HepG2 (cell line): ENCODE data around the gene BTAF1. TPM values are rescaled to one million over a fixed set of nuclear protein-coding genes. Genes with fewer than 3 reads are reported as not detected.

Experiments used
- ATAC-seq: fragments of 200-7000 bp; cut with Tn5 transposase; 3 replicates; pipeline ENCODE4 v1.9.1; 2020; ENCODE audit warnings: mild to moderate bottlenecking, moderate library complexity
- BruUV-seq: library from RNA; stranded (reverse); fragments of 400-500 nt; replicated peaks from 2 replicates; lab custom pipeline; 2021; lab: Mats Ljungman, UMichigan
- CTCF ChIA-PET: fragments of 300-600 bp; formaldehyde crosslinking; extraction: SDS; loops from one replicate; lab custom pipeline; 2021; ENCODE audit warnings: low total read pairs, inconsistent platforms, low intra/inter-chr PET ratio; lab: Yijun Ruan, JAX
- POLR2A ChIA-PET: fragments of 350-600 bp; sonication (Branson Sonifier 250); formaldehyde crosslinking; loops from one replicate; lab custom pipeline; 2020; ENCODE audit warnings: antibody characterized with exemption, inconsistent platforms; lab: Yijun Ruan, JAX
- DNase-seq: peaks from one replicate; pipeline ENCODE4 v3.0.0-alpha.2; 2015; ENCODE audit warnings: low spot score
- FAIRE-seq: peaks from 3 replicates; lab custom pipeline; 2011; peaks lifted over from hg19 to GRCh38; lab: Jason Lieb, UNC
- H2AFZ ChIP-seq: one replicate; pipeline ENCODE4 v1.6.1; 2011; ENCODE audit warnings: low read length, inconsistent platforms
- H3K27ac ChIP-seq: fragments of 300-600 bp; 3 replicates; pipeline ENCODE4 v1.8.0; 2011; ENCODE audit warnings: mixed run types, mild to moderate bottlenecking, mixed read lengths, low read length, inconsistent platforms; ENCODE audit not compliant: insufficient read depth; ENCODE audit errors: extremely low read length
- H3K27me3 ChIP-seq, 2 experiments: fragments of 200-600 bp in 1 of 2; 2 replicates in 1 of 2; 3 replicates in 1 of 2; pipeline versions ENCODE4 v1.6.0 to v1.8.0; 2011; ENCODE audit warnings: low read length in 2 of 2, mild to moderate bottlenecking in 2 of 2, moderate library complexity in 2 of 2, inconsistent platforms in 1 of 2; ENCODE audit not compliant: insufficient read depth in 2 of 2, control insufficient read depth in 1 of 2
- H3K36me3 ChIP-seq, 2 experiments: fragments of 200-600 bp in 1 of 2; replicated peaks in 1 of 2; 2 replicates in 1 of 2; 3 replicates in 1 of 2; pipeline versions ENCODE4 v1.5.1 to v1.8.0; 2011; ENCODE audit warnings: low read length in 2 of 2, inconsistent platforms in 1 of 2; ENCODE audit not compliant: insufficient read depth in 2 of 2, control insufficient read depth in 1 of 2
- H3K4me1 ChIP-seq: 2 replicates; pipeline ENCODE4 v1.5.1; 2012; ENCODE audit warnings: low read length, inconsistent platforms; ENCODE audit not compliant: insufficient read depth
- H3K4me2 ChIP-seq: 2 replicates; pipeline ENCODE4 v1.6.0; 2011; ENCODE audit warnings: low read depth, low read length, inconsistent platforms
- H3K4me3 ChIP-seq, 3 experiments: fragments of 200-600 bp in 1 of 3; sonication (generic), shearing (Covaris generic) in 1 of 3; replicated peaks in 1 of 3; 2 replicates each; pipeline ENCODE4 v1.5.1; 2011 to 2016; ENCODE audit warnings: low read length in 3 of 3, inconsistent platforms in 2 of 3, low read depth in 2 of 3, mild to moderate bottlenecking in 2 of 3, control low read depth in 1 of 3, mixed read lengths in 1 of 3; ENCODE audit not compliant: insufficient read depth in 1 of 3
- H3K79me2 ChIP-seq: one replicate; pipeline ENCODE4 v1.6.1; 2011; ENCODE audit warnings: low read length, inconsistent platforms; ENCODE audit not compliant: insufficient read depth
- H3K9ac ChIP-seq: 2 replicates; pipeline ENCODE4 v1.6.0; 2011; ENCODE audit warnings: mild to moderate bottlenecking, low read depth, low read length, inconsistent platforms; ENCODE audit not compliant: insufficient read depth
- H3K9me3 ChIP-seq: 2 replicates; pipeline ENCODE4 v1.5.1; 2012; ENCODE audit warnings: mild to moderate bottlenecking, low read length
- H4K20me1 ChIP-seq: 2 replicates; pipeline ENCODE4 v1.6.0; 2011; ENCODE audit warnings: inconsistent platforms, mild to moderate bottlenecking, low read length, moderate library complexity; ENCODE audit not compliant: insufficient read depth
- BRD4 ChIP-seq: sonication (generic); formaldehyde crosslinking; IDR thresholded peaks from 2 replicates; pipeline ENCODE4 v1.4.0; 2020; ENCODE audit warnings: missing genetic modification reagents
- EP300 ChIP-seq, 3 experiments: sonication (generic) in 1 of 3; formaldehyde crosslinking in 1 of 3; IDR thresholded peaks; 2 replicates each; pipeline versions ENCODE4 v1.5.1 to v1.6.1; 2011 to 2020; ENCODE audit warnings: low read depth in 2 of 3, low read length in 2 of 3, borderline replicate concordance in 1 of 3, improper control_type of control experiment in 1 of 3, mild to moderate bottlenecking in 1 of 3, missing genetic modification reagents in 1 of 3, moderate library complexity in 1 of 3
- FOXP4 ChIP-seq: sonication (generic); formaldehyde crosslinking; IDR thresholded peaks from 2 replicates; pipeline ENCODE4 v1.4.0; 2020; ENCODE audit warnings: missing genetic modification reagents
- IKZF5 ChIP-seq: IDR thresholded peaks from 2 replicates; pipeline ENCODE4 v1.6.1; 2018; ENCODE audit warnings: missing genetic modification reagents, mild to moderate bottlenecking, missing compliant biosample characterization
- LBX2 ChIP-seq: sonication (generic); formaldehyde crosslinking; IDR thresholded peaks from 2 replicates; pipeline ENCODE4 v1.5.0; 2020; ENCODE audit warnings: missing genetic modification reagents, mild to moderate bottlenecking, borderline replicate concordance
- MTF1 ChIP-seq: sonication (generic); formaldehyde crosslinking; IDR thresholded peaks from 2 replicates; pipeline ENCODE4 v1.5.0; 2020; ENCODE audit warnings: missing genetic modification reagents
- MXD3 ChIP-seq: IDR thresholded peaks from 2 replicates; pipeline ENCODE4 v1.6.1; 2016; ENCODE audit warnings: mild to moderate bottlenecking, missing biosample characterization, missing genetic modification reagents
- RNF219 ChIP-seq: sonication (generic); formaldehyde crosslinking; IDR thresholded peaks from 2 replicates; pipeline ENCODE4 v1.5.0; 2020; ENCODE audit warnings: mild to moderate bottlenecking, missing genetic modification reagents
- TBL1XR1 ChIP-seq: fragments of 150-350 bp; IDR thresholded peaks from 2 replicates; pipeline ENCODE4 v1.6.1; 2014; ENCODE audit warnings: borderline replicate concordance, low read length; ENCODE audit not compliant: partially characterized antibody
- TRIM22 ChIP-seq: fragments of 450-650 bp; IDR thresholded peaks from 2 replicates; pipeline ENCODE4 v1.6.1; 2017
- ZBTB20 ChIP-seq: sonication (generic); formaldehyde crosslinking; IDR thresholded peaks from 2 replicates; pipeline ENCODE4 v1.8.1; 2023; ENCODE audit warnings: missing genetic modification reagents, low read depth, mild to moderate bottlenecking, borderline replicate concordance
- ZNF10 ChIP-seq: sonication (generic); formaldehyde crosslinking; IDR thresholded peaks from 2 replicates; pipeline ENCODE4 v1.4.0; 2020; ENCODE audit warnings: mild to moderate bottlenecking, low read depth, missing genetic modification reagents, borderline replicate concordance
- ZNF639 ChIP-seq: conservative IDR thresholded peaks from 2 replicates; pipeline ENCODE4 v1.6.1; 2018; ENCODE audit warnings: missing genetic modification reagents
- ZNF780A ChIP-seq: sonication (generic); formaldehyde crosslinking; IDR thresholded peaks from 2 replicates; pipeline ENCODE4 v1.8.0; 2022; ENCODE audit warnings: mild to moderate bottlenecking, missing genetic modification reagents, moderate library complexity
- ZNF792 ChIP-seq: IDR thresholded peaks from 2 replicates; pipeline ENCODE4 v1.6.1; 2016
- WGBS: methylation state at CpG from one replicate; pipeline ENCODE4 v1.1.6; 2017; ENCODE audit warnings: low lambda C conversion rate; 5-methylcytosine and 5-hydroxymethylcytosine counted together
- in situ Hi-C: cut with HindIII; loops from 2 replicates; pipeline ENCODE4 v1.10.0; 2017; ENCODE audit warnings: low pct_unique_long_range_greater_than_20kb; ENCODE audit not compliant: extremely low pct_ligation_motif_present
- intact Hi-C: fragments of 100-400 bp; cut with micrococcal nuclease; formaldehyde crosslinking; loops from one replicate; pipeline ENCODE4 v1.10.0; 2022; ENCODE audit not compliant: unreplicated experiment
- polyA plus RNA-seq, 8 experiments: library from polyadenylated mRNA; depleted of rRNA in 3 of 8; stranded (reverse) in 7 of 8; unstranded in 1 of 8; fragments of >200 nt; fragmentation: Illumina TruSeq in 4 of 8; extraction: Trizol in 4 of 8; gene quantifications; 2 replicates each; pipeline versions ENCODE4 v1.2.1 to v1.2.3, GENCODE V29; 2011 to 2016; ENCODE audit warnings: low read depth in 4 of 8, missing spikeins in 1 of 8, mixed read lengths in 1 of 8; ENCODE audit not compliant: insufficient read depth in 1 of 8
- total RNA-seq, 5 experiments: library from RNA; depleted of rRNA; stranded (reverse); fragments of >200 nt; fragmentation: Illumina TruSeq; extraction: Trizol; gene quantifications; 2 replicates each; pipeline ENCODE4 v1.2.3, GENCODE V29; 2016; ENCODE audit warnings: low read depth in 1 of 5

The BTAF1 gene
- total and polyA plus RNA-seq, 2 of the 13 experiments (the other 11 are each of a cell fraction or from before 2014, with no cell fraction given) = 38.6 to 54.1 TPM

GRCh38 chr10:91935886-91936285 is 12.3 kb downstream of the BTAF1 start:
- DNase-seq = no peak
- no peak for ATAC-seq
- no peak for FAIRE-seq
- Histone ChIP-seq H3K4me1 (peaks cover under 1% of the 10 kb centered on the region; the same call in 1 of the 2 replicates), H4K20me1 (0 out of 2 replicates have a peak, but pooled peaks cover 1% of the 10 kb centered on the region), H2AFZ (no peak overlapping the region), H3K79me2 (peaks cover 70% of the 10 kb centered on the region), H3K36me3 (peaks cover 18 to 64% of the 10 kb centered on the region in 2 experiments; a peak in 4 of 5 replicates), H3K9ac (no peak overlapping the region), H3K27me3 (no peaks in the 10 kb centered on the region), H3K9me3 (no peaks in the 10 kb centered on the region), H3K27ac (no peak overlapping the region), H3K4me3 (no peak overlapping the region), H3K4me2 (no peak overlapping the region)
- WGBS = 96% methylated on average over 2 of the region's 2 CpGs
- in situ Hi-C loops = no loop called here
- BruUV-seq = no TSS peak
- intact Hi-C loops = no loop called here
- ChIA-PET POLR2A (no interaction called here), CTCF (no interaction called here)
- TF ChIP-seq MXD3 (no peak), TBL1XR1 (no peak), EP300 (IDR thresholded peaks at IDR 0.05; ENCODE audit: low read depth in 2 of 2, low read length in 2 of 2) (no peak), EP300 (CRISPR knock-in tag; IDR thresholded peaks at IDR 0.05; ENCODE audit: borderline replicate concordance) (no peak), BRD4 (CRISPR knock-in tag) (no peak), ZNF10 (CRISPR knock-in tag) (no peak), ZNF792 (CRISPR knock-in tag) (no peak), MTF1 (CRISPR knock-in tag) (no peak), FOXP4 (CRISPR knock-in tag) (no peak), ZNF780A (CRISPR knock-in tag) (no peak), RNF219 (no peak), IKZF5 (CRISPR knock-in tag) (no peak), ZNF639 (CRISPR knock-in tag) (no peak), ZBTB20 (no peak), LBX2 (CRISPR knock-in tag) (no peak), TRIM22 (no peak)
